Transverse colon (tissue), 4 donors: ENCODE measurements around the gene UNC93A. TPM values are rescaled to one million over a fixed set of nuclear protein-coding genes. Genes with fewer than 3 reads are reported as not detected.

Experiments used
- total RNA-seq, 4 donors: library from RNA; depleted of rRNA; stranded (reverse); fragments of >200 nt; gene quantifications; one replicate each; pipeline ENCODE4 v1.1.0, GENCODE V29; 2016

The UNC93A gene
- total RNA-seq, 4 donors from 2014 or later: not detected

Other genes with a start within 250 kb of the UNC93A start
- 1 to 10 TPM in 1 of 4 donors, not detected in 3; 1.3 TPM for gene CCR6, start 168.2 kb upstream of the UNC93A start, total RNA-seq
- not detected for gene GPR31, start 133.3 kb upstream of the UNC93A start, total RNA-seq
- not detected for gene TTLL2, start 33.8 kb downstream of the UNC93A start, total RNA-seq